ENCODE data around the gene NCSTN. TPM values are rescaled to one million over a fixed set of nuclear protein-coding genes. Genes with fewer than 3 reads are reported as not detected.

Gene NCSTN
- total RNA-seq, 1 donor from 2014 or later, result 71.9 TPM

DNA sequence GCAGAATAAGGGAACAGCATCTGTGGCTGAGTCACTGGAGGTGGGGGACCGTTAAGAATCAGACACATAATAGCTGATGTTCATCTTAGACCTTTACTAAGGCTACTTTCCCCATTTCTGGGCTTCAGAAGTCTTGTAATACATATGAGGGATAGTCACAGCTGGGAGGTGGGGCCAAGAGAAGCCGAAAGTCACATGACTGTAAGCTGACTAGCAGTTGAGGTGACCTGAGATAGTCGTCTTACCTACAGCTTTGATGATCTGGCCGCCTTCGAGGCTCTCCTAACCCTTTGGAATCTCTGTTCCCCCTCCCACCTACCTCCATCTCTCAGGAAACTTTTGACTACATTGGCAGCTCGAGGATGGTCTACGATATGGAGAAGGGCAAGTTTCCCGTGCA, 9.4 kb downstream of the NCSTN start:
- Histone ChIP-seq H3K36me3 (ENCODE audit: control insufficient read depth, insufficient read depth, low read length) (peaks cover 8% of the 10 kb centered on the region), H3K4me3 (ENCODE audit: low read depth, low read length) (no peak overlapping the region), H3K27me3 (ENCODE audit: control insufficient read depth, insufficient read depth, low read length) (no peaks in the 10 kb centered on the region)
- no peak for DNase-seq (ENCODE audit: low read depth)
- TF ChIP-seq, protein P1, sequence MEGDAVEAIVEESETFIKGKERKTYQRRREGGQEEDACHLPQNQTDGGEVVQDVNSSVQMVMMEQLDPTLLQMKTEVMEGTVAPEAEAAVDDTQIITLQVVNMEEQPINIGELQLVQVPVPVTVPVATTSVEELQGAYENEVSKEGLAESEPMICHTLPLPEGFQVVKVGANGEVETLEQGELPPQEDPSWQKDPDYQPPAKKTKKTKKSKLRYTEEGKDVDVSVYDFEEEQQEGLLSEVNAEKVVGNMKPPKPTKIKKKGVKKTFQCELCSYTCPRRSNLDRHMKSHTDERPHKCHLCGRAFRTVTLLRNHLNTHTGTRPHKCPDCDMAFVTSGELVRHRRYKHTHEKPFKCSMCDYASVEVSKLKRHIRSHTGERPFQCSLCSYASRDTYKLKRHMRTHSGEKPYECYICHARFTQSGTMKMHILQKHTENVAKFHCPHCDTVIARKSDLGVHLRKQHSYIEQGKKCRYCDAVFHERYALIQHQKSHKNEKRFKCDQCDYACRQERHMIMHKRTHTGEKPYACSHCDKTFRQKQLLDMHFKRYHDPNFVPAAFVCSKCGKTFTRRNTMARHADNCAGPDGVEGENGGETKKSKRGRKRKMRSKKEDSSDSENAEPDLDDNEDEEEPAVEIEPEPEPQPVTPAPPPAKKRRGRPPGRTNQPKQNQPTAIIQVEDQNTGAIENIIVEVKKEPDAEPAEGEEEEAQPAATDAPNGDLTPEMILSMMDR (IDR thresholded peaks at IDR 0.05; ENCODE audit: insufficient read depth, low read length, poor library complexity, severe bottlenecking), result no peak

DNA sequence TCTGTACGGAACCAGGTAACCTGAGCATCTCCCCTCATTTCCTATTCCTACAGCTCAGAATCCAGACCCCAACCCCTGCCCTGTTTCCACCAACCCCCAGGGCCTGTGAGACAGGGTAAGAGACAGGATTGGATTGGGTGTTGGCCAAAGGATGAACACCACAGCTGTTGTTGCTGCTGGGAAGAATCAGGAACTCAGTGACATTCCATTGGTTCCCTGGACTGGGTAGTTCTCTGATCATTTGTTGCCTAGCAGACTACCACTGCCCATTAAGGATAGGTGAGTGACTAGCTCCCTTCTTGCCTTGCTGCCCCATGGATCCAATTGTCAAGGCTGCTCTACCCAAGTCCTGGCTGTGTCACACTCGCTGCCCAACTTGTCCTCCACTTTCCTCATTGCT, 10.0 kb downstream of the NCSTN start:
- Histone ChIP-seq H3K36me3 (ENCODE audit: control insufficient read depth, insufficient read depth, low read length) (peaks cover 8% of the 10 kb centered on the region), H3K4me3 (ENCODE audit: low read depth, low read length) (no peak overlapping the region), H3K27me3 (ENCODE audit: control insufficient read depth, insufficient read depth, low read length) (no peaks in the 10 kb centered on the region)
- TF ChIP-seq, protein P1 (IDR thresholded peaks at IDR 0.05; ENCODE audit: insufficient read depth, low read length, poor library complexity, severe bottlenecking), result no peak
- DNase-seq (ENCODE audit: low read depth), result no peak

DNA sequence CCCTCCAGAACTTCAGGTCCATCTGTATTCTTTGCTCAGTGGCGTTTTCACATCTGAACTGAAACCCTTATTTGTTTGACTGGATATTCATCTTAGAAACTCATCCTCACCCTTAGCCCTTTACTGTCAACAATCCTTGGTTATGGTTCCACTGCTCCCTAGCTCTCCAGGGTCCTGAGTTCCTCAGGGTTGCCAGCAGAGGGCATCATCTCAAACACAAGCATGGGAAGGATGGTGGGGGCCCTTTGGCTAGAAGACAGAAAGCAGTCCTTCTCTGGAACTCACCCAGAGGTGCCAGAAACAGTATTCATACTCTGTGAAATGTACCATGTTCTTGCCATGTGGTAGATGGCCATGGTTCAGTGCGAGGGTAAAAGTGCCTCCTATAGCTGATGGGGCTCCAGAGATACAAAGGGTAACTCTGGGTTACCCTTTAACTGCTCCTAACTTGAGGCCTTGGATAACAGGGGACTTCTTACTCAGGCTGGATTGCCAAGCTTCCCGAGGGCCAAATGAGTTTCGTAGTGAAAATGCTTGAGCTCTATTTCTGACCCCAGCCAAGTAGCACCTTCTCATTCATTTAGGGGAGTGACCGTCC, 11.3 kb downstream of the NCSTN start:
- no peak overlapping the region for H3K4me3 ChIP-seq (ENCODE audit: low read depth, low read length)
- TF ChIP-seq, protein P1 (IDR thresholded peaks at IDR 0.05; ENCODE audit: insufficient read depth, low read length, poor library complexity, severe bottlenecking), result peak; percentile 63
- peaks cover 8% of the 10 kb centered on the region for H3K36me3 ChIP-seq (ENCODE audit: control insufficient read depth, insufficient read depth, low read length)
- H3K27me3 ChIP-seq (ENCODE audit: control insufficient read depth, insufficient read depth, low read length), result no peaks in the 10 kb centered on the region
- DNase-seq (ENCODE audit: low read depth), result no peak

DNA sequence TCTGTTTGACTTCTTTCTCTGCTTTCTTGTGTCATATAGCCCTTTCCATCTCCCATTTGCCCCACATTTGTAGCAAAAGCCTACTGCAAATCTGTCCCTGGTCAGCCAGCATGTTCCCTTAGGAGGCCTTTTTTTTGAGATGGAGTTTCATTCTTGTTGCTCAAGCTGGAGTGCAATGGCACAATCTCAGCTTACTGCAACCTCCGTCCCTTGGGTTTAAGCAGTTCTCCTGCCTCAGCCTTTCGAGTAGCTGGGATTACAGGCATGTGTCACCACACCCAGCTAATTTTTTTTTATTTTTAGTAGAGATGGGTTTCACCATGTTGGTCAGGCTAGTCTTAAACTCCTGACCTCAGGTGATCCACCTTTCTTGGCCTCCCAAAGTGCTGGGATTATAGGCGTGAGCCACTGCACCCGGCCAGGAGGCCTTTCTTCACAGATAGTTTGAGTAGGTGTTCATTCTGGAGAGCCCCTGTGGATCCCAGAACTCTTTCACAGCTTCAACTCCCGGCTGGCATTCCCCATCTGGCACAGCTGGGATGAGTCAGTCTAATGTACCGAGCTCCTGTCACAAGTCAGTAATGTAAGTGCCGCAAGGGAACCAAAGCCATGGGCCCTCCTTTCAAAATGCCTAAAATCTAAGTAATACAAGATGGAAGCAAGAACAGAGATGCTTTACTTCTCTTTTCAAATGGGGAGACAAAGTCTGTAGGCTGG, 14.3 kb downstream of the NCSTN start:
- no peak overlapping the region for H3K4me3 ChIP-seq (ENCODE audit: low read depth, low read length)
- peaks cover 7% of the 10 kb centered on the region for H3K36me3 ChIP-seq (ENCODE audit: control insufficient read depth, insufficient read depth, low read length)
- DNase-seq (ENCODE audit: low read depth), result no peak
- H3K27me3 ChIP-seq (ENCODE audit: control insufficient read depth, insufficient read depth, low read length), result no peaks in the 10 kb centered on the region
- TF ChIP-seq, protein P1 (IDR thresholded peaks at IDR 0.05; ENCODE audit: insufficient read depth, low read length, poor library complexity, severe bottlenecking), result no peak

DNA sequence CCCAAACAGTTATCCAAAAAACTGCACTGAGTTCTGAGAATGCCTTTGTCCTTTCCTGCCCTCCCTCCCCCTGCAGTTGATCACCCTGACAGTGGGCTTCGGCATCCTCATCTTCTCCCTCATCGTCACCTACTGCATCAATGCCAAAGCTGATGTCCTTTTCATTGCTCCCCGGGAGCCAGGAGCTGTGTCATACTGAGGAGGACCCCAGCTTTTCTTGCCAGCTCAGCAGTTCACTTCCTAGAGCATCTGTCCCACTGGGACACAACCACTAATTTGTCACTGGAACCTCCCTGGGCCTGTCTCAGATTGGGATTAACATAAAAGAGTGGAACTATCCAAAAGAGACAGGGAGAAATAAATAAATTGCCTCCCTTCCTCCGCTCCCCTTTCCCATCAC, 14.9 kb downstream of the NCSTN start:
- Histone ChIP-seq H3K36me3 (ENCODE audit: control insufficient read depth, insufficient read depth, low read length) (peaks cover 5% of the 10 kb centered on the region), H3K4me3 (ENCODE audit: low read depth, low read length) (no peak overlapping the region), H3K27me3 (ENCODE audit: control insufficient read depth, insufficient read depth, low read length) (no peaks in the 10 kb centered on the region)
- TF ChIP-seq, protein P1 (IDR thresholded peaks at IDR 0.05; ENCODE audit: insufficient read depth, low read length, poor library complexity, severe bottlenecking), result no peak
- no peak for DNase-seq (ENCODE audit: low read depth)

All from kidney epithelial cell (primary cell).